OCI-LY7 (cell line): ENCODE data around the gene BMPR2.

Experiments used
- EZH2phosphoT487 ChIP-seq: fragments of 200-600 bp; sonication (generic); IDR thresholded peaks from 2 replicates; pipeline ENCODE4 v1.6.1; 2018; ENCODE audit warnings: low read depth, borderline replicate concordance, mild to moderate bottlenecking, mixed run types, antibody characterized with exemption, low read length, moderate library complexity, mixed read lengths
- TF ChIP-seq, protein P1 (sequence below): fragments of 200-600 bp; sonication (generic); conservative IDR thresholded peaks from 2 replicates; pipeline ENCODE4 v1.5.1; 2014; ENCODE audit warnings: mild to moderate bottlenecking, antibody characterized with exemption, low read length, moderate library complexity, mixed read lengths

DNA sequence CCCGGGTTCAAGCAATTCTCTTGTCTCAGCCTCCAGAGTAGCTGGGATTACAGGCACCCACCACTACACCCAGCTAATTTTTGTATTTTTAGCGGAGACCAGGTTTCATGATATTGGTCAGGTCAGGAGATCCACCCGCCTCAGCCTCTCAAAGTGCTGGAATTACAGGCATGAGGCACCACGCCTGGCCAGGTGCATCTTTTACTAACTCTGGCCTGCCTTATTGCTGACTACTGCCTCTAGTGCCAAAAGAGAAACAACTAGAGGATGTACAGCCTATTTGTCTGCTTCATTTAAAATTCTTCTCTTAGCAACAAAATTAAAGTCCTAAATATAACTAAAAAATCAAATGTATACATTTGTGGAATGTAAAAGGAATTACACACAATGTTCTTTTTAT is 115.4 kb downstream of the BMPR2 start:
- TF ChIP-seq, protein P1, sequence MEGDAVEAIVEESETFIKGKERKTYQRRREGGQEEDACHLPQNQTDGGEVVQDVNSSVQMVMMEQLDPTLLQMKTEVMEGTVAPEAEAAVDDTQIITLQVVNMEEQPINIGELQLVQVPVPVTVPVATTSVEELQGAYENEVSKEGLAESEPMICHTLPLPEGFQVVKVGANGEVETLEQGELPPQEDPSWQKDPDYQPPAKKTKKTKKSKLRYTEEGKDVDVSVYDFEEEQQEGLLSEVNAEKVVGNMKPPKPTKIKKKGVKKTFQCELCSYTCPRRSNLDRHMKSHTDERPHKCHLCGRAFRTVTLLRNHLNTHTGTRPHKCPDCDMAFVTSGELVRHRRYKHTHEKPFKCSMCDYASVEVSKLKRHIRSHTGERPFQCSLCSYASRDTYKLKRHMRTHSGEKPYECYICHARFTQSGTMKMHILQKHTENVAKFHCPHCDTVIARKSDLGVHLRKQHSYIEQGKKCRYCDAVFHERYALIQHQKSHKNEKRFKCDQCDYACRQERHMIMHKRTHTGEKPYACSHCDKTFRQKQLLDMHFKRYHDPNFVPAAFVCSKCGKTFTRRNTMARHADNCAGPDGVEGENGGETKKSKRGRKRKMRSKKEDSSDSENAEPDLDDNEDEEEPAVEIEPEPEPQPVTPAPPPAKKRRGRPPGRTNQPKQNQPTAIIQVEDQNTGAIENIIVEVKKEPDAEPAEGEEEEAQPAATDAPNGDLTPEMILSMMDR: peak; percentile 44; the same call in 1 of the 2 replicates
- no peak for TF ChIP-seq EZH2phosphoT487
